OCI-LY7 (cell line): Measurements from ENCODE around the gene HSD11B1L. TPM values are rescaled to one million over a fixed set of nuclear protein-coding genes. Genes with fewer than 3 reads are reported as not detected.
"Not testable (repeated sequence)": the region's sequence is repeated elsewhere in the genome, so short reads cannot be mapped to it uniquely, and the experiment has no call there.

Experiments
- BruUV-seq: library from RNA; stranded (reverse); fragments of 400-500 nt; replicated peaks from 2 replicates; lab custom pipeline; 2021; lab: Mats Ljungman, UMichigan
- CTCF ChIA-PET: fragments of 300-600 bp; sonication (Branson Sonifier 250); formaldehyde crosslinking; loops from one replicate; lab custom pipeline; 2022; ENCODE audit warnings: antibody characterized with exemption; ENCODE audit not compliant: unreplicated experiment; lab: Charles Lee
- POLR2A ChIA-PET: fragments of 300-600 bp; sonication (Branson Sonifier 250); formaldehyde crosslinking; loops from one replicate; lab custom pipeline; 2022; ENCODE audit warnings: antibody characterized with exemption; lab: Charles Lee
- DNase-seq: peaks from one replicate; pipeline ENCODE4 v3.0.0-alpha.2; 2015; ENCODE audit warnings: low spot score
- H2AFZ ChIP-seq: fragments of 200-600 bp; sonication (generic), shearing (Covaris generic); 2 replicates; pipeline ENCODE4 v1.6.1; 2014; ENCODE audit warnings: mild to moderate bottlenecking, antibody characterized with exemption, low read length, moderate library complexity
- H3K27ac ChIP-seq: fragments of 200-600 bp; sonication (generic); 2 replicates; pipeline ENCODE4 v1.5.1; 2014; ENCODE audit warnings: mixed run types, low read depth, mild to moderate bottlenecking, moderate library complexity, low read length, inconsistent platforms; ENCODE audit not compliant: poor library complexity, severe bottlenecking
- H3K36me3 ChIP-seq: fragments of 200-600 bp; sonication (generic); 2 replicates; pipeline ENCODE4 v1.6.1; 2014; ENCODE audit warnings: mild to moderate bottlenecking, antibody characterized with exemption, low read length, moderate library complexity, mixed read lengths; ENCODE audit not compliant: insufficient read depth
- H3K4me1 ChIP-seq: fragments of 200-600 bp; sonication (generic); 2 replicates; pipeline ENCODE4 v1.5.1; 2014; ENCODE audit warnings: mild to moderate bottlenecking, low read length; ENCODE audit not compliant: insufficient read depth, poor library complexity, severe bottlenecking
- H3K4me2 ChIP-seq: fragments of 200-600 bp; sonication (generic); 2 replicates; pipeline ENCODE4 v1.6.1; 2014; ENCODE audit warnings: mild to moderate bottlenecking, low read length
- H3K4me3 ChIP-seq: fragments of 200-600 bp; sonication (generic); 2 replicates; pipeline ENCODE4 v1.5.1; 2014; ENCODE audit warnings: mild to moderate bottlenecking, low read depth, low read length; ENCODE audit not compliant: poor library complexity, severe bottlenecking
- H3K79me2 ChIP-seq: fragments of 200-600 bp; sonication (generic); 2 replicates; pipeline ENCODE4 v1.6.1; 2016; ENCODE audit warnings: low read depth, mild to moderate bottlenecking, low read length, moderate library complexity, mixed read lengths; ENCODE audit not compliant: insufficient read depth
- H3K9me2 ChIP-seq: fragments of 200-600 bp; sonication (generic); 2 replicates; pipeline ENCODE4 v1.6.1; 2016; ENCODE audit warnings: mild to moderate bottlenecking, low read length, mixed read lengths; ENCODE audit not compliant: insufficient read depth
- H3K9me3 ChIP-seq: fragments of 200-600 bp; sonication (generic); 2 replicates; pipeline ENCODE4 v1.6.1; 2014; ENCODE audit warnings: mild to moderate bottlenecking, mixed run types, low read length, mixed read lengths
- H4K20me1 ChIP-seq: fragments of 200-600 bp; sonication (generic); 2 replicates; pipeline ENCODE4 v1.6.1; 2014; ENCODE audit warnings: mild to moderate bottlenecking, antibody characterized with exemption, low read length, moderate library complexity, mixed read lengths; ENCODE audit not compliant: insufficient read depth
- EZH2phosphoT487 ChIP-seq: fragments of 200-600 bp; sonication (generic); IDR thresholded peaks from 2 replicates; pipeline ENCODE4 v1.6.1; 2018; ENCODE audit warnings: low read depth, borderline replicate concordance, mild to moderate bottlenecking, mixed run types, antibody characterized with exemption, low read length, moderate library complexity, mixed read lengths
- intact Hi-C: fragments of 100-400 bp; cut with micrococcal nuclease; formaldehyde crosslinking; loops from one replicate; pipeline ENCODE4 v1.10.0; 2022; ENCODE audit not compliant: unreplicated experiment
- total RNA-seq, 2 experiments: library from RNA; depleted of rRNA in 1 of 2; stranded (reverse); fragments of >200 nt in 1 of 2; shearing (Covaris generic) in 1 of 2; gene quantifications; 2 replicates each; pipeline ENCODE4 v1.2.3, GENCODE V29; 2014 to 2022
- TF ChIP-seq, protein P1 (sequence below): fragments of 200-600 bp; sonication (generic); conservative IDR thresholded peaks from 2 replicates; pipeline ENCODE4 v1.5.1; 2014; ENCODE audit warnings: mild to moderate bottlenecking, antibody characterized with exemption, low read length, moderate library complexity, mixed read lengths

The HSD11B1L gene
- total RNA-seq, 2 experiments from 2014 or later, result 4.6 to 4.9 TPM

GRCh38 chr19:5700455-5701092 is 19.7 kb downstream of the HSD11B1L start:
- POLR2A ChIA-PET, result no interaction called here
- Histone ChIP-seq H3K27ac (no peak overlapping the region), H3K36me3 (peaks cover 92% of the 10 kb centered on the region), H3K9me2 (no peaks in the 10 kb centered on the region), H3K4me3 (no peak overlapping the region), H4K20me1 (no peaks in the 10 kb centered on the region), H3K4me1 (peaks cover 6% of the 10 kb centered on the region), H2AFZ (no peak overlapping the region), H3K79me2 (no peaks in the 10 kb centered on the region), H3K9me3 (no peaks in the 10 kb centered on the region), H3K4me2 (no peak overlapping the region)
- no peak for TF ChIP-seq EZH2phosphoT487
- TF ChIP-seq, protein P1, sequence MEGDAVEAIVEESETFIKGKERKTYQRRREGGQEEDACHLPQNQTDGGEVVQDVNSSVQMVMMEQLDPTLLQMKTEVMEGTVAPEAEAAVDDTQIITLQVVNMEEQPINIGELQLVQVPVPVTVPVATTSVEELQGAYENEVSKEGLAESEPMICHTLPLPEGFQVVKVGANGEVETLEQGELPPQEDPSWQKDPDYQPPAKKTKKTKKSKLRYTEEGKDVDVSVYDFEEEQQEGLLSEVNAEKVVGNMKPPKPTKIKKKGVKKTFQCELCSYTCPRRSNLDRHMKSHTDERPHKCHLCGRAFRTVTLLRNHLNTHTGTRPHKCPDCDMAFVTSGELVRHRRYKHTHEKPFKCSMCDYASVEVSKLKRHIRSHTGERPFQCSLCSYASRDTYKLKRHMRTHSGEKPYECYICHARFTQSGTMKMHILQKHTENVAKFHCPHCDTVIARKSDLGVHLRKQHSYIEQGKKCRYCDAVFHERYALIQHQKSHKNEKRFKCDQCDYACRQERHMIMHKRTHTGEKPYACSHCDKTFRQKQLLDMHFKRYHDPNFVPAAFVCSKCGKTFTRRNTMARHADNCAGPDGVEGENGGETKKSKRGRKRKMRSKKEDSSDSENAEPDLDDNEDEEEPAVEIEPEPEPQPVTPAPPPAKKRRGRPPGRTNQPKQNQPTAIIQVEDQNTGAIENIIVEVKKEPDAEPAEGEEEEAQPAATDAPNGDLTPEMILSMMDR, result no peak
- no TSS peak for BruUV-seq
- intact Hi-C loops, result no loop called here
- CTCF ChIA-PET, result no interaction called here
- no peak for DNase-seq

DNA sequence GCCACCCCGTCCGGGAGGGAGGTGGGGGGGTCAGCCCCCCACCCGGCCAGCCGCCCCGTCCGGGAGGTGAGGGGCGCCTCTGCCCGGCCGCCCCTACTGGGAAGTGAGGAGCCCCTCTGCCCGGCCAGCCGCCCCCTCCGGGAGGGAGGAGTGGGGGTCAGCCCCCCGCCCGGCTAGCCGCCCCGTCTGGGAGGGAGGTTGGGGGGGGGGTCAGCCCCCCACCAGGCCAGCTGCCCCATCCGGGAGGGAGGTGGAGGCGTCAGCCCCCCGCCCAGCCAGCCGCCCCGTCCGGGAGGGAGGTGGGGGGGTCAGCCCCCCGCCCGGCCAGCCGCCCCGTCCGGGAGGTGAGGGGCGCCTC is 21.2 kb downstream of the HSD11B1L start:
- H3K9me2 ChIP-seq, CTCF ChIA-PET, H2AFZ ChIP-seq, BruUV-seq, DNase-seq, H3K9me3 ChIP-seq, H3K4me1 ChIP-seq, H3K4me3 ChIP-seq, H3K27ac ChIP-seq, intact Hi-C loops, H3K4me2 ChIP-seq, POLR2A ChIA-PET, H4K20me1 ChIP-seq, H3K79me2 ChIP-seq: not testable (repeated sequence)
- peaks cover 92% of the 10 kb centered on the region for H3K36me3 ChIP-seq

DNA sequence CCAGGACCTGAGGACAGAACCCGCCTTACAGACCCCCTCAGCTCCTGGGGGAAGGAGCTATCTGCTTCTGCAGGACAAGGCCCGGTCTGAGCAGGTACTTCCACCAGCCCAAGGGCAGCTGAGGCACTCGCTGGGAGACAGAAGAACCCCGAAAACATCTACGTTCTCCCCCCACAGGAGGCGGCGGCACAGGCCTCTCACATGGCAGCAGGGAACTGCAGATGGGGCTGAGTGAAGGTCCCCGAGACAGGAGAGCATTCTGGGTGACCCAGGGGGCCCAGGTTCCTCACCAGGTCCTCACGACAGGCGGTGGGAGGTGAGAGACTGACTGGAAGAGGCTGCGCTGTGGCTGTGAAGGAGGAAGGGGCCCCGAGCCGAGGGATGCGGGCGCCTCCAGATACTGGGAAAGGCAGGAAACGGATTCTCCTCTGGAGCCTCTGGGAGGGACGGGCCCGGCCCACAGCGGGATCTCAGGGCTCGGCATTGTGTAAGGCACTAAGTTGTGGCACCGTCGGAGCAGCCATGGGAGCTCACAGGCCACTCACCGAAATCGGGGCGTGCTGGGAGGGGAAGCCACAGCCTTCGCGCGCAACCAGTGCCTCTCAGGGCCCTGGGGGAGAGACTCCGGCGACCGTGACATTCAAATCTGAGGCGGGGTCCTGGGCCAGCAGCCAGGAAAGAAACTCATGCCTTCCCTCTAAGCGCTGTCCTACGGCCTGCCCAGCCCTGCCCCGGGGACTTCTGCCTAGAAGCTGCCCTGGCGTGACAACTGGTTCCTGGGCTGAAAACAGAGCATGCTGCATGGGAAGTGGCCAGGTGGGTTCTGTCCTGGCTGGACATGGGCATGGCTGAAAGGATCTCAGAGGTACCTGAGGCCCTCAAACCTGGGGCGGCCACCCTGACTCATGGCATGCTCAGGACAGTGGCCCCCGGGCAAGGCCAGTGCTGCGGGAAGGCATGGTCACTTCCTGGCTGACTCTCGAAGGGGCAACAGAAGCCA is 23.3 kb downstream of the HSD11B1L start:
- no TSS peak for BruUV-seq
- H3K36me3 ChIP-seq, result peaks cover 92% of the 10 kb centered on the region
- no peak overlapping the region for H3K4me3 ChIP-seq
- H3K27ac ChIP-seq, result no peak overlapping the region
- H3K4me2 ChIP-seq, result no peak overlapping the region
- no peaks in the 10 kb centered on the region for H3K9me2 ChIP-seq
- H3K9me3 ChIP-seq, result no peaks in the 10 kb centered on the region
- POLR2A ChIA-PET, result no interaction called here
- TF ChIP-seq, protein P1, result no peak
- TF ChIP-seq EZH2phosphoT487, result no peak
- CTCF ChIA-PET, result no interaction called here
- H4K20me1 ChIP-seq, result no peaks in the 10 kb centered on the region
- DNase-seq, result no peak
- H3K79me2 ChIP-seq, result no peaks in the 10 kb centered on the region
- intact Hi-C loops, result no loop called here
- peaks cover 3% of the 10 kb centered on the region for H3K4me1 ChIP-seq
- no peak overlapping the region for H2AFZ ChIP-seq
